ENCODE data around the gene GMCL1. TPM values are rescaled to one million over a fixed set of nuclear protein-coding genes. Genes with fewer than 3 reads are reported as not detected.

The GMCL1 gene
- total and polyA plus RNA-seq, 2 of the 13 experiments (the other 11 are each of a cell fraction or from before 2014, with no cell fraction given) = 18.7 to 24.0 TPM

- TF ChIP-seq PAWR (CRISPR knock-in tag; IDR thresholded peaks at IDR 0.05; ENCODE audit: borderline replicate concordance) = 0 out of 2 replicates have a peak, but pooled peaks have one; percentile 91
- TF ChIP-seq IKZF4 (CRISPR knock-in tag; IDR thresholded peaks at IDR 0.05; ENCODE audit: borderline replicate concordance, low read depth, not compliant biosample characterization) = no peak
- no peak; the same call in none of the 2 replicates for TF ChIP-seq ZBTB21 (CRISPR knock-in tag; IDR thresholded peaks at IDR 0.05)
- peak; percentile 98 for TF ChIP-seq ARHGAP35 (CRISPR knock-in tag; IDR thresholded peaks at IDR 0.05; ENCODE audit: borderline replicate concordance)
- TF ChIP-seq KDM5B (CRISPR knock-in tag; IDR thresholded peaks at IDR 0.05; ENCODE audit: borderline replicate concordance) = peak; percentile 96
- peak; percentile 97 for TF ChIP-seq GTF3A (CRISPR knock-in tag; conservative IDR thresholded peaks at IDR 0.05)
- TF ChIP-seq HOXA9 (CRISPR knock-in tag; IDR thresholded peaks at IDR 0.05; ENCODE audit: borderline replicate concordance) = peak; percentile 85
- TF ChIP-seq, protein P1, sequence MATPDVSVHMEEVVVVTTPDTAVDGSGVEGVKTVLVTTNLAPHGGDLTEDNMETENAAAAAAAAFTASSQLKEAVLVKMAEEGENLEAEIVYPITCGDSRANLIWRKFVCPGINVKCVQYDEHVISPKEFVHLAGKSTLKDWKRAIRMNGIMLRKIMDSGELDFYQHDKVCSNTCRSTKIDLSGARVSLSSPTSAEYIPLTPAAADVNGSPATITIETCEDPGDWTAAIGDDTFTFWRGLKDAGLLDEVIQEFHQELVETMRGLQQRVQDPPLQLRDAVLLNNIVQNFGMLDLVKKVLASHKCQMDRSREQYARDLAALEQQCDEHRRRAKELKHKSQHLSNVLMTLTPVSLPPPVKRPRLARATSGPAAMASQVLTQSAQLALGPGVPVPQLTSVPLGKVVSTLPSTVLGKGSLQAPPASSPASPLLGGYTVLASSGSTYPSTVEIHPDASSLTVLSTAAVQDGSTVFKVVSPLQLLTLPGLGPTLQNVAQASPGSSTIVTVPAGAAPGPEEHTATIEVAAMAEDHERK (CRISPR knock-in tag; IDR thresholded peaks at IDR 0.05; ENCODE audit: low read depth) = no peak; the same call in 1 of the 2 replicates
- TF ChIP-seq KDM3A (CRISPR knock-in tag; IDR thresholded peaks at IDR 0.05; ENCODE audit: low read depth) = no peak; the same call in 1 of the 2 replicates
- peak; percentile 87; the same call in 1 of the 2 replicates for TF ChIP-seq TOE1 (CRISPR knock-in tag; IDR thresholded peaks at IDR 0.05)
- peak; percentile 92 for TF ChIP-seq KAT8 (CRISPR knock-in tag; IDR thresholded peaks at IDR 0.05)
- TF ChIP-seq, protein P2, sequence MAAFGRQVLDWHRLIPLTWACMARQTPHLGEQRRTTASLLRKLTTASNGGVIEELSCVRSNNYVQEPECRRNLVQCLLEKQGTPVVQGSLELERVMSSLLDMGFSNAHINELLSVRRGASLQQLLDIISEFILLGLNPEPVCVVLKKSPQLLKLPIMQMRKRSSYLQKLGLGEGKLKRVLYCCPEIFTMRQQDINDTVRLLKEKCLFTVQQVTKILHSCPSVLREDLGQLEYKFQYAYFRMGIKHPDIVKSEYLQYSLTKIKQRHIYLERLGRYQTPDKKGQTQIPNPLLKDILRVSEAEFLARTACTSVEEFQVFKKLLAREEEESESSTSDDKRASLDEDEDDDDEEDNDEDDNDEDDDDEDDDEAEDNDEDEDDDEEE (CRISPR knock-in tag; IDR thresholded peaks at IDR 0.05) = no peak; the same call in 1 of the 2 replicates
- TF ChIP-seq ZNF652 (CRISPR knock-in tag; IDR thresholded peaks at IDR 0.05; ENCODE audit: borderline replicate concordance, low read depth) = 0 out of 2 replicates have a peak, but pooled peaks have one; percentile 41
- peak; percentile 99 for TF ChIP-seq YEATS4 (CRISPR knock-in tag; IDR thresholded peaks at IDR 0.05; ENCODE audit: borderline replicate concordance)
- peak; percentile 82 for TF ChIP-seq MEIS2 (CRISPR knock-in tag; IDR thresholded peaks at IDR 0.05)
- TF ChIP-seq, protein P3, sequence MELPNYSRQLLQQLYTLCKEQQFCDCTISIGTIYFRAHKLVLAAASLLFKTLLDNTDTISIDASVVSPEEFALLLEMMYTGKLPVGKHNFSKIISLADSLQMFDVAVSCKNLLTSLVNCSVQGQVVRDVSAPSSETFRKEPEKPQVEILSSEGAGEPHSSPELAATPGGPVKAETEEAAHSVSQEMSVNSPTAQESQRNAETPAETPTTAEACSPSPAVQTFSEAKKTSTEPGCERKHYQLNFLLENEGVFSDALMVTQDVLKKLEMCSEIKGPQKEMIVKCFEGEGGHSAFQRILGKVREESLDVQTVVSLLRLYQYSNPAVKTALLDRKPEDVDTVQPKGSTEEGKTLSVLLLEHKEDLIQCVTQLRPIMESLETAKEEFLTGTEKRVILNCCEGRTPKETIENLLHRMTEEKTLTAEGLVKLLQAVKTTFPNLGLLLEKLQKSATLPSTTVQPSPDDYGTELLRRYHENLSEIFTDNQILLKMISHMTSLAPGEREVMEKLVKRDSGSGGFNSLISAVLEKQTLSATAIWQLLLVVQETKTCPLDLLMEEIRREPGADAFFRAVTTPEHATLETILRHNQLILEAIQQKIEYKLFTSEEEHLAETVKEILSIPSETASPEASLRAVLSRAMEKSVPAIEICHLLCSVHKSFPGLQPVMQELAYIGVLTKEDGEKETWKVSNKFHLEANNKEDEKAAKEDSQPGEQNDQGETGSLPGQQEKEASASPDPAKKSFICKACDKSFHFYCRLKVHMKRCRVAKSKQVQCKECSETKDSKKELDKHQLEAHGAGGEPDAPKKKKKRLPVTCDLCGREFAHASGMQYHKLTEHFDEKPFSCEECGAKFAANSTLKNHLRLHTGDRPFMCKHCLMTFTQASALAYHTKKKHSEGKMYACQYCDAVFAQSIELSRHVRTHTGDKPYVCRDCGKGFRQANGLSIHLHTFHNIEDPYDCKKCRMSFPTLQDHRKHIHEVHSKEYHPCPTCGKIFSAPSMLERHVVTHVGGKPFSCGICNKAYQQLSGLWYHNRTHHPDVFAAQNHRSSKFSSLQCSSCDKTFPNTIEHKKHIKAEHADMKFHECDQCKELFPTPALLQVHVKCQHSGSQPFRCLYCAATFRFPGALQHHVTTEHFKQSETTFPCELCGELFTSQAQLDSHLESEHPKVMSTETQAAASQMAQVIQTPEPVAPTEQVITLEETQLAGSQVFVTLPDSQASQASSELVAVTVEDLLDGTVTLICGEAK (IDR thresholded peaks at IDR 0.05) = no peak
- TF ChIP-seq, protein P3 (CRISPR knock-in tag; IDR thresholded peaks at IDR 0.05) = peak; percentile 87
These were observed 84.9 kb downstream of the GMCL1 start (continued) for GRCh38 chr2:69914164-69914949.
